IMR-90 (cell line): ENCODE measurements around the gene MYO7B. TPM values are rescaled to one million over a fixed set of nuclear protein-coding genes. Genes with fewer than 3 reads are reported as not detected.

Experiments used
- ATAC-seq: fragments of 200-7000 bp; cut with Tn5 transposase; 2 replicates; pipeline ENCODE4 v1.9.1; 2020; ENCODE audit warnings: low read depth, mild to moderate bottlenecking, moderate library complexity
- BruUV-seq: library from RNA; stranded (reverse); fragments of 400-500 nt; replicated peaks from 2 replicates; lab custom pipeline; 2021; lab: Mats Ljungman, UMichigan
- CTCF ChIA-PET: fragments of 300-600 bp; formaldehyde crosslinking; extraction: SDS; loops from one replicate; lab custom pipeline; 2021; ENCODE audit warnings: antibody characterized with exemption; lab: Yijun Ruan, JAX
- POLR2A ChIA-PET: fragments of 300-600 bp; sonication (Branson Sonifier 250); formaldehyde crosslinking; loops from one replicate; lab custom pipeline; 2022; ENCODE audit warnings: antibody characterized with exemption; ENCODE audit not compliant: unreplicated experiment; lab: Charles Lee
- DNase-seq: peaks from one replicate; pipeline ENCODE4 v3.0.0; 2013
- H2AFZ ChIP-seq: replicated peaks from 2 replicates; pipeline ENCODE3; 2013; ENCODE audit warnings: low read length, mild to moderate bottlenecking; ENCODE audit not compliant: poor library complexity
- H2AK5ac ChIP-seq: 2 replicates; pipeline ENCODE4 v1.6.1; 2013; ENCODE audit warnings: low read depth, low read length, inconsistent platforms
- H2AK9ac ChIP-seq: replicated peaks from 2 replicates; pipeline ENCODE3; 2013; ENCODE audit warnings: mild to moderate bottlenecking, low read depth, low read length, moderate library complexity; ENCODE audit not compliant: poor library complexity
- H2BK120ac ChIP-seq: 2 replicates; pipeline ENCODE4 v1.6.1; 2013; ENCODE audit warnings: low read depth, low read length, inconsistent platforms
- H2BK15ac ChIP-seq: 3 replicates; pipeline ENCODE4 v1.6.1; 2013; ENCODE audit warnings: low read depth, low read length, inconsistent platforms
- H2BK20ac ChIP-seq: 2 replicates; pipeline ENCODE4 v1.6.1; 2013; ENCODE audit warnings: low read depth, mild to moderate bottlenecking, inconsistent platforms, low read length, moderate library complexity
- H2BK5ac ChIP-seq: 2 replicates; pipeline ENCODE4 v1.6.1; 2013; ENCODE audit warnings: mild to moderate bottlenecking, low read depth, low read length, inconsistent platforms; ENCODE audit not compliant: poor library complexity, severe bottlenecking
- H3K14ac ChIP-seq: replicated peaks from 2 replicates; pipeline ENCODE4 v1.6.1; 2013; ENCODE audit warnings: low read depth, low read length, inconsistent platforms
- H3K18ac ChIP-seq: 2 replicates; pipeline ENCODE4 v1.6.1; 2013; ENCODE audit warnings: low read depth, low read length, control low read depth
- H3K23ac ChIP-seq: 2 replicates; pipeline ENCODE4 v1.6.1; 2013; ENCODE audit warnings: low read depth, low read length, inconsistent platforms
- H3K27ac ChIP-seq: 2 replicates; pipeline ENCODE4 v1.5.1; 2013; ENCODE audit warnings: mild to moderate bottlenecking, control low read depth, low read length; ENCODE audit not compliant: insufficient read depth
- H3K27me3 ChIP-seq: 2 replicates; pipeline ENCODE4 v1.6.1; 2013; ENCODE audit warnings: low read length; ENCODE audit not compliant: control insufficient read depth, insufficient read depth
- H3K36me3 ChIP-seq: 2 replicates; pipeline ENCODE4 v1.6.1; 2013; ENCODE audit warnings: low read length, mixed read lengths; ENCODE audit not compliant: control insufficient read depth, insufficient read depth
- H3K4ac ChIP-seq: 2 replicates; pipeline ENCODE4 v1.6.1; 2013; ENCODE audit warnings: low read depth, low read length, inconsistent platforms
- H3K4me1 ChIP-seq: 2 replicates; pipeline ENCODE4 v1.6.1; 2013; ENCODE audit warnings: low read length, mixed read lengths; ENCODE audit not compliant: control insufficient read depth, insufficient read depth
- H3K4me2 ChIP-seq: 2 replicates; pipeline ENCODE4 v1.6.1; 2013; ENCODE audit warnings: low read depth, mild to moderate bottlenecking, control low read depth, low read length, moderate library complexity
- H3K4me3 ChIP-seq: 2 replicates; pipeline ENCODE4 v1.5.1; 2013; ENCODE audit warnings: low read depth, mild to moderate bottlenecking, control low read depth, low read length, moderate library complexity; ENCODE audit not compliant: insufficient read depth
- H3K56ac ChIP-seq: 2 replicates; pipeline ENCODE4 v1.6.1; 2013; ENCODE audit warnings: low read length, inconsistent platforms; ENCODE audit not compliant: insufficient read depth; ENCODE audit errors: extremely low read depth
- H3K79me1 ChIP-seq, 2 experiments: 2 replicates each; pipeline ENCODE4 v1.6.1; 2013; ENCODE audit warnings: low read length in 2 of 2, inconsistent platforms in 1 of 2, low read depth in 1 of 2
- H3K9ac ChIP-seq: 2 replicates; pipeline ENCODE4 v1.6.1; 2013; ENCODE audit warnings: low read depth, low read length, control low read depth
- H3K9me1 ChIP-seq: 2 replicates; pipeline ENCODE4 v1.6.1; 2013; ENCODE audit warnings: low read length, inconsistent platforms; ENCODE audit not compliant: insufficient read depth
- H3K9me3 ChIP-seq: 2 replicates; pipeline ENCODE4 v1.6.1; 2013; ENCODE audit warnings: low read length; ENCODE audit not compliant: control insufficient read depth, insufficient read depth
- H4K20me1 ChIP-seq: 2 replicates; pipeline ENCODE4 v1.6.1; 2013; ENCODE audit warnings: low read length, inconsistent platforms; ENCODE audit not compliant: insufficient read depth
- H4K5ac ChIP-seq: 2 replicates; pipeline ENCODE4 v1.6.1; 2013; ENCODE audit warnings: mild to moderate bottlenecking, low read depth, low read length, control low read depth
- H4K8ac ChIP-seq, 2 experiments: 2 replicates each; pipeline ENCODE4 v1.6.1; 2013; ENCODE audit warnings: low read depth in 2 of 2, low read length in 2 of 2, control low read depth in 1 of 2, inconsistent platforms in 1 of 2
- H4K91ac ChIP-seq: 2 replicates; pipeline ENCODE4 v1.6.1; 2013; ENCODE audit warnings: low read depth, low read length, inconsistent platforms; ENCODE audit not compliant: insufficient read depth
- BHLHE40 ChIP-seq: fragments of 150-350 bp; IDR thresholded peaks from 2 replicates; pipeline ENCODE4 v1.6.1; 2016; ENCODE audit warnings: mild to moderate bottlenecking, low read depth, low read length
- CEBPB ChIP-seq: IDR thresholded peaks from 2 replicates; pipeline ENCODE4 v1.6.1; 2012; ENCODE audit warnings: low read depth, low read length, improper control_type of control experiment
- CHD1 ChIP-seq: IDR thresholded peaks from 2 replicates; pipeline ENCODE4 v1.6.1; 2012; ENCODE audit warnings: low read depth, low read length, improper control_type of control experiment
- CTCF ChIP-seq: conservative IDR thresholded peaks from 2 replicates; pipeline ENCODE4 v1.5.1; 2012; ENCODE audit warnings: mild to moderate bottlenecking, low read depth, low read length, improper control_type of control experiment
- ELK1 ChIP-seq: fragments of 150-350 bp; IDR thresholded peaks from 2 replicates; pipeline ENCODE4 v1.6.1; 2016; ENCODE audit warnings: low read depth, mild to moderate bottlenecking, low read length, moderate library complexity, borderline replicate concordance
- FOS ChIP-seq: fragments of 150-350 bp; IDR thresholded peaks from 2 replicates; pipeline ENCODE4 v1.6.1; 2016; ENCODE audit warnings: low read depth, low read length
- MAFK ChIP-seq: IDR thresholded peaks from 2 replicates; pipeline ENCODE4 v1.6.1; 2012; ENCODE audit warnings: low read depth, low read length, improper control_type of control experiment
- MAZ ChIP-seq: IDR thresholded peaks from 2 replicates; pipeline ENCODE4 v1.6.1; 2012; ENCODE audit warnings: low read depth, mild to moderate bottlenecking, low read length, improper control_type of control experiment, moderate library complexity, borderline replicate concordance
- NFE2L2 ChIP-seq: fragments of 150-350 bp; IDR thresholded peaks from 2 replicates; pipeline ENCODE4 v1.6.1; 2016; ENCODE audit warnings: low read depth, mild to moderate bottlenecking, low read length
- POLR2A ChIP-seq: IDR thresholded peaks from 2 replicates; pipeline ENCODE4 v1.6.1; 2012; ENCODE audit warnings: mild to moderate bottlenecking, low read depth, low read length
- RAD21 ChIP-seq: IDR thresholded peaks from 2 replicates; pipeline ENCODE4 v1.6.1; 2012; ENCODE audit warnings: low read length, improper control_type of control experiment
- SMC3 ChIP-seq: fragments of 150-350 bp; IDR thresholded peaks from 2 replicates; pipeline ENCODE4 v1.6.1; 2016; ENCODE audit warnings: low read depth, mild to moderate bottlenecking, antibody characterized with exemption, low read length, moderate library complexity
- USF2 ChIP-seq: fragments of 150-350 bp; IDR thresholded peaks from 2 replicates; pipeline ENCODE4 v1.6.1; 2017; ENCODE audit warnings: mild to moderate bottlenecking, antibody characterized with exemption, low read length, low read depth
- WGBS, 2 experiments: methylation state at CpG; one replicate each; pipeline versions ENCODE4 v1.1.5 to v1.1.7; 2013; ENCODE audit warnings: missing lambda C conversion rate in 2 of 2; ENCODE audit not compliant: insufficient read length in 1 of 2; ENCODE audit errors: extremely low coverage in 2 of 2; 5-methylcytosine and 5-hydroxymethylcytosine counted together
- dilution Hi-C: fragments of 300-500 bp; cut with HindIII; formaldehyde crosslinking; loops from one replicate; pipeline ENCODE4 v1.14.3; 2018; ENCODE audit warnings: low sequenced_read_pairs; ENCODE audit not compliant: unreplicated experiment
- in situ Hi-C: fragments of 300-500 bp; cut with MboI; formaldehyde crosslinking; loops from 3 replicates; pipeline ENCODE4 v1.14.3; 2019; ENCODE audit warnings: low sequenced_read_pairs, inconsistent platforms, mixed read lengths
- intact Hi-C: fragments of 100-400 bp; cut with micrococcal nuclease; formaldehyde crosslinking; loops from 2 replicates; pipeline ENCODE4 v1.10.0; 2022
- polyA plus RNA-seq, 3 experiments: library from polyadenylated mRNA; depleted of rRNA; stranded (reverse); fragments of >200 nt; gene quantifications; 2 replicates each; pipeline ENCODE4 v1.2.3, GENCODE V29; 2012; ENCODE audit warnings: low replicate concordance in 1 of 3
- total RNA-seq: library from RNA; depleted of rRNA; stranded (reverse); fragments of >200 nt; gene quantifications from 2 replicates; pipeline ENCODE4 v1.2.3, GENCODE V29; 2012

Gene MYO7B
- total and polyA plus RNA-seq, 2 of the 4 experiments (the other 2 are of a cell fraction), result 0.18 to 0.46 TPM

GRCh38 chr2:127644066-127645025, 108.9 kb downstream of the MYO7B start (continued):
- TF ChIP-seq ELK1 (no peak), NFE2L2 (no peak)

GRCh38 chr2:127645026-127645394, 109.5 kb downstream of the MYO7B start:
- H3K9me3 ChIP-seq, result no peaks in the 10 kb centered on the region
- H2BK20ac ChIP-seq, result no peak overlapping the region
- no peak overlapping the region for H3K4ac ChIP-seq
- peaks cover 0 to 16% of the 10 kb centered on the region in 2 experiments; a peak in 2 of 4 replicates for H3K79me1 ChIP-seq
- H4K91ac ChIP-seq, result no peak overlapping the region
- WGBS, 2 experiments, result no CpG with 5 or more reads among the region's 1 CpG
- no peak for DNase-seq
- in situ Hi-C loops, result no loop called here
- CTCF ChIA-PET, result no interaction called here
- no peak overlapping the region for H3K56ac ChIP-seq
- no peaks in the 10 kb centered on the region; the same call in none of the 2 replicates for H4K20me1 ChIP-seq
- no peaks in the 10 kb centered on the region for H3K27me3 ChIP-seq
- no peaks in the 10 kb centered on the region; the same call in 1 of the 2 replicates for H3K36me3 ChIP-seq
- H3K4me1 ChIP-seq, result peaks cover 7% of the 10 kb centered on the region; the same call in 1 of the 2 replicates
- POLR2A ChIA-PET, result no interaction called here
- no peak overlapping the region for H2AFZ ChIP-seq
- no TSS peak for BruUV-seq
- H3K4me3 ChIP-seq, result no peak overlapping the region
- no peak overlapping the region for H3K23ac ChIP-seq
- no peak overlapping the region for H3K14ac ChIP-seq
- dilution Hi-C loops, result no loop called here
- H2BK120ac ChIP-seq, result no peak overlapping the region
- no peak overlapping the region for H4K5ac ChIP-seq
- no peak overlapping the region for H3K18ac ChIP-seq
- intact Hi-C loops, result loop anchor here (5.0 kb wide), 1 partner anchor 148 kb away; no protein-coding TSS in a partner anchor
- peaks cover 17% of the 10 kb centered on the region; the same call in 1 of the 2 replicates for H3K9me1 ChIP-seq
- no peak overlapping the region for H3K9ac ChIP-seq
- no peak overlapping the region for H2AK5ac ChIP-seq
- no peak for ATAC-seq
- H2BK5ac ChIP-seq, result no peak overlapping the region
- H2BK15ac ChIP-seq, result no peak overlapping the region
- H2AK9ac ChIP-seq, result no peak overlapping the region
- no peak overlapping the region for H3K4me2 ChIP-seq
- H4K8ac ChIP-seq, result no peak overlapping the region
- H3K27ac ChIP-seq, result no peak overlapping the region
- no peak for TF ChIP-seq FOS
- no peak for TF ChIP-seq MAFK
- no peak for TF ChIP-seq CTCF
- no peak for TF ChIP-seq BHLHE40
- no peak for TF ChIP-seq USF2
- no peak for TF ChIP-seq CHD1
- no peak for TF ChIP-seq SMC3
- TF ChIP-seq RAD21, result no peak
- no peak for TF ChIP-seq CEBPB
- no peak for TF ChIP-seq MAZ
- TF ChIP-seq NFE2L2, result no peak
- no peak for TF ChIP-seq POLR2A
